OCI-LY7 (cell line): ENCODE results near the gene FAM32A. TPM values are rescaled to one million over a fixed set of nuclear protein-coding genes. Genes with fewer than 3 reads are reported as not detected.

Experiments
- BruUV-seq: library from RNA; stranded (reverse); fragments of 400-500 nt; replicated peaks from 2 replicates; lab custom pipeline; 2021; lab: Mats Ljungman, UMichigan
- CTCF ChIA-PET: fragments of 300-600 bp; sonication (Branson Sonifier 250); formaldehyde crosslinking; loops from one replicate; lab custom pipeline; 2022; ENCODE audit warnings: antibody characterized with exemption; ENCODE audit not compliant: unreplicated experiment; lab: Charles Lee
- POLR2A ChIA-PET: fragments of 300-600 bp; sonication (Branson Sonifier 250); formaldehyde crosslinking; loops from one replicate; lab custom pipeline; 2022; ENCODE audit warnings: antibody characterized with exemption; lab: Charles Lee
- DNase-seq: peaks from one replicate; pipeline ENCODE4 v3.0.0-alpha.2; 2015; ENCODE audit warnings: low spot score
- H2AFZ ChIP-seq: fragments of 200-600 bp; sonication (generic), shearing (Covaris generic); 2 replicates; pipeline ENCODE4 v1.6.1; 2014; ENCODE audit warnings: mild to moderate bottlenecking, antibody characterized with exemption, low read length, moderate library complexity
- H3K27ac ChIP-seq: fragments of 200-600 bp; sonication (generic); 2 replicates; pipeline ENCODE4 v1.5.1; 2014; ENCODE audit warnings: mixed run types, low read depth, mild to moderate bottlenecking, moderate library complexity, low read length, inconsistent platforms; ENCODE audit not compliant: poor library complexity, severe bottlenecking
- H3K36me3 ChIP-seq: fragments of 200-600 bp; sonication (generic); 2 replicates; pipeline ENCODE4 v1.6.1; 2014; ENCODE audit warnings: mild to moderate bottlenecking, antibody characterized with exemption, low read length, moderate library complexity, mixed read lengths; ENCODE audit not compliant: insufficient read depth
- H3K4me1 ChIP-seq: fragments of 200-600 bp; sonication (generic); 2 replicates; pipeline ENCODE4 v1.5.1; 2014; ENCODE audit warnings: mild to moderate bottlenecking, low read length; ENCODE audit not compliant: insufficient read depth, poor library complexity, severe bottlenecking
- H3K4me2 ChIP-seq: fragments of 200-600 bp; sonication (generic); 2 replicates; pipeline ENCODE4 v1.6.1; 2014; ENCODE audit warnings: mild to moderate bottlenecking, low read length
- H3K4me3 ChIP-seq: fragments of 200-600 bp; sonication (generic); 2 replicates; pipeline ENCODE4 v1.5.1; 2014; ENCODE audit warnings: mild to moderate bottlenecking, low read depth, low read length; ENCODE audit not compliant: poor library complexity, severe bottlenecking
- H3K79me2 ChIP-seq: fragments of 200-600 bp; sonication (generic); 2 replicates; pipeline ENCODE4 v1.6.1; 2016; ENCODE audit warnings: low read depth, mild to moderate bottlenecking, low read length, moderate library complexity, mixed read lengths; ENCODE audit not compliant: insufficient read depth
- H3K9me2 ChIP-seq: fragments of 200-600 bp; sonication (generic); 2 replicates; pipeline ENCODE4 v1.6.1; 2016; ENCODE audit warnings: mild to moderate bottlenecking, low read length, mixed read lengths; ENCODE audit not compliant: insufficient read depth
- H3K9me3 ChIP-seq: fragments of 200-600 bp; sonication (generic); 2 replicates; pipeline ENCODE4 v1.6.1; 2014; ENCODE audit warnings: mild to moderate bottlenecking, mixed run types, low read length, mixed read lengths
- H4K20me1 ChIP-seq: fragments of 200-600 bp; sonication (generic); 2 replicates; pipeline ENCODE4 v1.6.1; 2014; ENCODE audit warnings: mild to moderate bottlenecking, antibody characterized with exemption, low read length, moderate library complexity, mixed read lengths; ENCODE audit not compliant: insufficient read depth
- EZH2phosphoT487 ChIP-seq: fragments of 200-600 bp; sonication (generic); IDR thresholded peaks from 2 replicates; pipeline ENCODE4 v1.6.1; 2018; ENCODE audit warnings: low read depth, borderline replicate concordance, mild to moderate bottlenecking, mixed run types, antibody characterized with exemption, low read length, moderate library complexity, mixed read lengths
- intact Hi-C: fragments of 100-400 bp; cut with micrococcal nuclease; formaldehyde crosslinking; loops from one replicate; pipeline ENCODE4 v1.10.0; 2022; ENCODE audit not compliant: unreplicated experiment
- total RNA-seq, 2 experiments: library from RNA; depleted of rRNA in 1 of 2; stranded (reverse); fragments of >200 nt in 1 of 2; shearing (Covaris generic) in 1 of 2; gene quantifications; 2 replicates each; pipeline ENCODE4 v1.2.3, GENCODE V29; 2014 to 2022
- TF ChIP-seq, protein P1 (sequence below): fragments of 200-600 bp; sonication (generic); conservative IDR thresholded peaks from 2 replicates; pipeline ENCODE4 v1.5.1; 2014; ENCODE audit warnings: mild to moderate bottlenecking, antibody characterized with exemption, low read length, moderate library complexity, mixed read lengths

FAM32A gene
- total RNA-seq, 2 experiments from 2014 or later, result 64.5 to 71.0 TPM

DNA sequence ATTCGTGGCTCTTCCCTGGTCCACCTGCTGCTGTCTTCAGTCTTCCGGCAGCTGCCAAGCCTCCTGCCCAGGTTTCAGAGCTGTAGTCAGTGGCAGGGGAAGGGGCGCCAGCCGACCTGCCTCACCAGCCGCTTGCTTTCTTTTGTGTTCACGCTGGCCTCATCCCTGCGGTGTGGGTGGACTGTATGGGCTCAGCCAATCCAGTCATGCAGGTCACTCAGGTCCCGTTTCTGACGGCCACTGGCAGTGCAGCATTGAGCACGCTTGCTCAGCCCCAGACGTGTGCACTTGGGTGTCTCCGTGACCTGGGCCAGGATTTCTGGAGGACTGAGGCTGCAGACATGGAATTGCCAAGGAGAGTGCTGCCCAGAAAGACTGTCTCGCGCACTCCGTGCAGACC is 38.5 kb downstream of the FAM32A start:
- Histone ChIP-seq H3K36me3 (peaks cover 88% of the 10 kb centered on the region), H3K9me2 (no peaks in the 10 kb centered on the region), H4K20me1 (no peaks in the 10 kb centered on the region), H3K4me3 (no peak overlapping the region), H3K27ac (no peak overlapping the region), H3K4me1 (no peaks in the 10 kb centered on the region), H3K4me2 (no peak overlapping the region), H3K9me3 (peaks cover 24% of the 10 kb centered on the region), H3K79me2 (no peaks in the 10 kb centered on the region), H2AFZ (no peak overlapping the region)
- CTCF ChIA-PET, result no interaction called here
- intact Hi-C loops, result no loop called here
- no peak for TF ChIP-seq EZH2phosphoT487
- TF ChIP-seq, protein P1, sequence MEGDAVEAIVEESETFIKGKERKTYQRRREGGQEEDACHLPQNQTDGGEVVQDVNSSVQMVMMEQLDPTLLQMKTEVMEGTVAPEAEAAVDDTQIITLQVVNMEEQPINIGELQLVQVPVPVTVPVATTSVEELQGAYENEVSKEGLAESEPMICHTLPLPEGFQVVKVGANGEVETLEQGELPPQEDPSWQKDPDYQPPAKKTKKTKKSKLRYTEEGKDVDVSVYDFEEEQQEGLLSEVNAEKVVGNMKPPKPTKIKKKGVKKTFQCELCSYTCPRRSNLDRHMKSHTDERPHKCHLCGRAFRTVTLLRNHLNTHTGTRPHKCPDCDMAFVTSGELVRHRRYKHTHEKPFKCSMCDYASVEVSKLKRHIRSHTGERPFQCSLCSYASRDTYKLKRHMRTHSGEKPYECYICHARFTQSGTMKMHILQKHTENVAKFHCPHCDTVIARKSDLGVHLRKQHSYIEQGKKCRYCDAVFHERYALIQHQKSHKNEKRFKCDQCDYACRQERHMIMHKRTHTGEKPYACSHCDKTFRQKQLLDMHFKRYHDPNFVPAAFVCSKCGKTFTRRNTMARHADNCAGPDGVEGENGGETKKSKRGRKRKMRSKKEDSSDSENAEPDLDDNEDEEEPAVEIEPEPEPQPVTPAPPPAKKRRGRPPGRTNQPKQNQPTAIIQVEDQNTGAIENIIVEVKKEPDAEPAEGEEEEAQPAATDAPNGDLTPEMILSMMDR, result no peak
- DNase-seq, result no peak
- POLR2A ChIA-PET, result no interaction called here
- no TSS peak for BruUV-seq

DNA sequence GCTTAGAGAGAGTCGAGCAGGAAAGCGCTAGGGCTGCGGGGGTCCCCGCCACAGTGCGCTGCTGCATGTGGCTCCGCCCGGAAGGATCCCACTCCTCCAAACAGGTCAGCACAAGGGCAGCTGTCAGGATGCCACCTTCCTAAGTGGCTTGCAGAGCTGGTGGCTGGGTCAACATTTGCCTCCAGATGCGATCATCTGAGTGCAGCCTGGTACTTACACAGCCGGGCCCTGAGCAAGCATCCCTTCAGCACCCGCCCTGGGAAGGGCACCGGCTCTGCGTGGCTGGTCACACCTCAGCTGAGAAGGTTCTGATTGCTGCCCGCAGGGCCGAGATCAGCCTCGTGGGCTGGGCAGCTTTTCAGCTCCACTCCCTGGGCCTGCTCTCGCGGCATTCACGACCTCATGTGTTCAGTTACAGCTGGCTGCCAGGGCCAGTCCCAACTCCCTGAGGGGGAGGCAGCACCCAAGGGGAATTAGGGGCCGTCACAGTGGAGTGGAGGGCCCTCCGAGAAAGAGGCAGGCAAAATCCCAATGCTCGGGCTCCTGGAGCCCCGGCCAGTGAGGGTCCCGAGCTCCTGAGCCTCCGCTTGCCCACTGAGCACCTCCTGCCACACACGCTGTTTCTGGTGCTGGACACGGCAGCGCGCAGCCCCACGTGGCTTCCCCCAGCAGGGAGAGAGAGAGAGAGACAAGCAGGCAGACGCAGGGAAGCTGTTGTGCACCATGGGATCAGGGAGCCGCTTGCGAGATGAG is 39.3 kb downstream of the FAM32A start:
- Histone ChIP-seq H3K27ac (no peak overlapping the region), H4K20me1 (no peaks in the 10 kb centered on the region), H2AFZ (no peak overlapping the region), H3K4me3 (no peak overlapping the region), H3K9me2 (no peaks in the 10 kb centered on the region), H3K9me3 (peaks cover 24% of the 10 kb centered on the region), H3K79me2 (no peaks in the 10 kb centered on the region), H3K4me1 (no peaks in the 10 kb centered on the region), H3K4me2 (no peak overlapping the region), H3K36me3 (peaks cover 89% of the 10 kb centered on the region)
- CTCF ChIA-PET, result no interaction called here
- TF ChIP-seq, protein P1, result no peak
- TF ChIP-seq EZH2phosphoT487, result no peak
- POLR2A ChIA-PET, result no interaction called here
- DNase-seq, result no peak
- intact Hi-C loops, result no loop called here
- BruUV-seq, result no TSS peak
